Neural progenitor cell (in vitro differentiated cells): ENCODE data around the gene SCNN1B. TPM values are rescaled to one million over a fixed set of nuclear protein-coding genes. Genes with fewer than 3 reads are reported as not detected.

Source experiments
- DNase-seq: peaks from one replicate; pipeline ENCODE4 v3.0.0-alpha.2; 2016; ENCODE audit warnings: low spot score
- H2AFZ ChIP-seq: fragments of 200-600 bp; sonication (generic); replicated peaks from 2 replicates; pipeline ENCODE4 v1.6.1; 2016; ENCODE audit warnings: antibody characterized with exemption
- H3F3A ChIP-seq: fragments of 200-600 bp; sonication (generic); 2 replicates; pipeline ENCODE4 v1.6.1; 2016; ENCODE audit warnings: antibody characterized with exemption, low read depth
- H3K27ac ChIP-seq: fragments of 200-600 bp; sonication (generic); 2 replicates; pipeline ENCODE4 v1.5.1; 2016; ENCODE audit warnings: mild to moderate bottlenecking
- H3K27me3 ChIP-seq: fragments of 200-600 bp; sonication (generic); 2 replicates; pipeline ENCODE4 v1.6.1; 2016; ENCODE audit warnings: mild to moderate bottlenecking, moderate library complexity
- H3K36me3 ChIP-seq: fragments of 200-600 bp; sonication (generic); 2 replicates; pipeline ENCODE4 v1.5.1; 2016
- H3K4me1 ChIP-seq: fragments of 200-600 bp; sonication (generic); 2 replicates; pipeline ENCODE4 v1.6.1; 2016; ENCODE audit warnings: mixed run types
- H3K4me2 ChIP-seq: fragments of 200-600 bp; sonication (generic); 2 replicates; pipeline ENCODE4 v1.6.1; 2016
- H3K4me3 ChIP-seq: fragments of 200-600 bp; sonication (generic); 2 replicates; pipeline ENCODE4 v1.5.1; 2016
- H3K79me2 ChIP-seq: fragments of 200-600 bp; sonication (generic); 2 replicates; pipeline ENCODE4 v1.6.1; 2016; ENCODE audit warnings: low read depth
- H3K9ac ChIP-seq: fragments of 200-600 bp; sonication (generic); 2 replicates; pipeline ENCODE4 v1.6.1; 2016
- H3K9me3 ChIP-seq: fragments of 200-600 bp; sonication (generic); 2 replicates; pipeline ENCODE4 v1.5.1; 2016; ENCODE audit warnings: low read depth
- H4K20me1 ChIP-seq: fragments of 200-600 bp; sonication (generic); 2 replicates; pipeline ENCODE4 v1.6.1; 2016; ENCODE audit warnings: low read depth
- H3K27ac Mint-ChIP-seq: 3 replicates; pipeline ENCODE4 v1.8.0; 2021; ENCODE audit warnings: mixed read lengths
- H3K27me3 Mint-ChIP-seq: 2 replicates; pipeline ENCODE4 v1.8.0; 2022; ENCODE audit warnings: low read depth, mild to moderate bottlenecking, inconsistent platforms, moderate library complexity, mixed read lengths; ENCODE audit not compliant: insufficient read depth
- H3K36me3 Mint-ChIP-seq: 3 replicates; pipeline ENCODE4 v1.8.0; 2021; ENCODE audit warnings: mixed read lengths
- H3K4me1 Mint-ChIP-seq: 3 replicates; pipeline ENCODE4 v1.8.0; 2021; ENCODE audit warnings: mixed read lengths
- H3K4me3 Mint-ChIP-seq: 3 replicates; pipeline ENCODE4 v1.8.0; 2021; ENCODE audit warnings: mild to moderate bottlenecking, moderate library complexity, mixed read lengths
- H3K9me3 Mint-ChIP-seq: 3 replicates; pipeline ENCODE4 v1.8.0; 2020; ENCODE audit warnings: mixed read lengths
- EZH2 ChIP-seq: fragments of 200-600 bp; sonication (generic); IDR thresholded peaks from 2 replicates; pipeline ENCODE4 v1.6.1; 2017; ENCODE audit warnings: antibody characterized with exemption, mild to moderate bottlenecking, moderate library complexity
- EZH2phosphoT487 ChIP-seq: fragments of 200-600 bp; sonication (generic); IDR thresholded peaks from 2 replicates; pipeline ENCODE4 v1.6.1; 2017; ENCODE audit warnings: antibody characterized with exemption
- total RNA-seq: library from RNA; depleted of rRNA; stranded (reverse); fragments of >200 nt; gene quantifications from 2 replicates; pipeline ENCODE4 v1.2.3, GENCODE V29; 2015; ENCODE audit warnings: low replicate concordance
- TF ChIP-seq, protein P1 (sequence below): fragments of 200-600 bp; sonication (generic); IDR thresholded peaks from 2 replicates; pipeline ENCODE4 v1.5.1; 2017; ENCODE audit warnings: antibody characterized with exemption, mild to moderate bottlenecking

Gene SCNN1B
- total RNA-seq, 1 donor from 2014 or later, result not detected

DNA sequence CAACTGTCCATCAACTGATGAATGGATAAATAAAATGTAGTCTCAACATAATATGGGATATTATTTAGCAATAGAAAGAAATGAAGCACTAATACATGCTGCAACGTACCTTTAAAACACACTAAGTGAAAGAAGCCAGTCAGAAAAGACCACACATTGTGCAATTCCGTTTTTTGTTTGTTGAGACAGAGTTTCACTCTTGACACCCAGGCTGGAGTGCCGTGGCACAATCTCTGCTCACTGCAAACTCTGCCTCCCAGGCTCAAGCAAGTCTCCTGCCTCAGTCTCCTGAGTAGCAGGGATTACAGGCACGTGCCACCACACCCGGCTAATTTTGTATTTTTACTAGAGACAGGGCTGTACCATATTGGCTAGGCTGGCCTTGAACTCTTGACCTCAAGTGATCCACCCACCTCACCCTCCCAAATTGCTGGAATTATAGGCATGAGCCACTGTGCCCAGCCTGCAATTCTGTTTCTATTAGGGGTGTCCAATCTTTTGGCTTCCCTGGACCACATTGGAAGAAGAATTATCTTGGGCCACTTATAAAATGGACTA, 40.1 kb downstream of the SCNN1B start:
- Histone ChIP-seq H3K79me2 (no peaks in the 10 kb centered on the region), H3K4me2 (no peak overlapping the region), H2AFZ (no peak overlapping the region), H3F3A (no peaks in the 10 kb centered on the region), H3K36me3 (no peaks in the 10 kb centered on the region), H3K27me3 (no peaks in the 10 kb centered on the region), H3K9me3 (no peaks in the 10 kb centered on the region), H3K9ac (no peak overlapping the region), H3K4me1 (peaks cover 5% of the 10 kb centered on the region), H4K20me1 (no peaks in the 10 kb centered on the region), H3K27ac (no peak overlapping the region), H3K4me3 (no peak overlapping the region)
- TF ChIP-seq, protein P1, sequence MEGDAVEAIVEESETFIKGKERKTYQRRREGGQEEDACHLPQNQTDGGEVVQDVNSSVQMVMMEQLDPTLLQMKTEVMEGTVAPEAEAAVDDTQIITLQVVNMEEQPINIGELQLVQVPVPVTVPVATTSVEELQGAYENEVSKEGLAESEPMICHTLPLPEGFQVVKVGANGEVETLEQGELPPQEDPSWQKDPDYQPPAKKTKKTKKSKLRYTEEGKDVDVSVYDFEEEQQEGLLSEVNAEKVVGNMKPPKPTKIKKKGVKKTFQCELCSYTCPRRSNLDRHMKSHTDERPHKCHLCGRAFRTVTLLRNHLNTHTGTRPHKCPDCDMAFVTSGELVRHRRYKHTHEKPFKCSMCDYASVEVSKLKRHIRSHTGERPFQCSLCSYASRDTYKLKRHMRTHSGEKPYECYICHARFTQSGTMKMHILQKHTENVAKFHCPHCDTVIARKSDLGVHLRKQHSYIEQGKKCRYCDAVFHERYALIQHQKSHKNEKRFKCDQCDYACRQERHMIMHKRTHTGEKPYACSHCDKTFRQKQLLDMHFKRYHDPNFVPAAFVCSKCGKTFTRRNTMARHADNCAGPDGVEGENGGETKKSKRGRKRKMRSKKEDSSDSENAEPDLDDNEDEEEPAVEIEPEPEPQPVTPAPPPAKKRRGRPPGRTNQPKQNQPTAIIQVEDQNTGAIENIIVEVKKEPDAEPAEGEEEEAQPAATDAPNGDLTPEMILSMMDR, result no peak
- TF ChIP-seq EZH2phosphoT487, result no peak
- TF ChIP-seq EZH2, result no peak
- Mint-ChIP-seq H3K36me3 (no peaks in the 10 kb centered on the region), H3K4me1 (no peaks in the 10 kb centered on the region), H3K27me3 (peaks cover 3% of the 10 kb centered on the region), H3K4me3 (no peak overlapping the region), H3K9me3 (peaks cover 2% of the 10 kb centered on the region), H3K27ac (no peak overlapping the region)
- no peak for DNase-seq

DNA sequence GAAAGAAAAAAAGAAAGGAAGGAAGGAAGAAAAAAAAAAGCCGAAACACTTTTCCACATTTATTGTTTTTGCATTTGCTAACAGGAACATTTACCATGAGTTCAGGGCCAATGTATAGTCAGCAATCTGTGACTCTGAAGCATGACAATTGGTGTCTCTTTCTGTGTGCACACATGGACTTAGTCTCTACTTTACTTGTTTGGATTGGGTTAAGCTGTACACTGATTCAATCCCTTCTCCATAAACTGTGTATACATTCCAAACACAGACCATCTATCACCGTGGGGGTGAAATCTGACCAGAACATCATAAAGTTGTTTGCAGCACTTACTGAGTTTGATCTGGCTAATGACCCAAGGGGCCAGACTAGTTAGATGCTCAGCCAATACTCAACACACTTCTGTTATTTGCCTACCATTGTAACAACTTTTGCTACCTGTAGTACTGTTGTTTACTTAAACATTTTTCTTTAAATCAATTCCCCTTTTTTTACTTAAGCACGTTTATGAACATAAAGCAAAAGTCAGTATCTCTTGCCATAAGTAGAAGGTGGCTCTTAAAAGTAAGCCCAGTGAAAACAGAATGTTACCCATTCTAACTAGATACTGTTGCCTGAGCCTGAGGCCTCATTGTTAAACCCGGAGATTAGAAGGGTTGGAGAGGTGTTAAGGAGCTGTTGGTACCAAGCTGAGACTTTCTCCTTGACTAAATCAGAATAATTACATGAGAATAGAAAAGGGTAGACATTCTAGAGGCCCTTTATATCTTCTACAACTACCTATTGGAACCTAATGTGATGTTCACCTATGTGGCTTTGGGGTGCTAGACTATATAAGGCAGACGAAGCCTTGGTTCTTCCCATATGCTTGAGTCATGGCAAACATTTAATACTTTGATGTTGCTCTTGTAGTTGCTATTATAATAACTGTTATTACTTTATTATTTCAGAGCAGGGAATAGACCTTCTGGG, 41.8 kb downstream of the SCNN1B start:
- no peak overlapping the region for H3K27ac Mint-ChIP-seq
- Histone ChIP-seq H3K27me3 (no peaks in the 10 kb centered on the region), H3K4me2 (no peak overlapping the region), H3K4me3 (no peak overlapping the region), H3K36me3 (no peaks in the 10 kb centered on the region), H3K9me3 (no peaks in the 10 kb centered on the region), H4K20me1 (no peaks in the 10 kb centered on the region), H3K79me2 (no peaks in the 10 kb centered on the region), H3K9ac (no peak overlapping the region), H3K4me1 (peaks cover 5% of the 10 kb centered on the region), H3F3A (no peaks in the 10 kb centered on the region), H2AFZ (no peak overlapping the region), H3K27ac (no peak overlapping the region)
- no peak for DNase-seq
- TF ChIP-seq EZH2phosphoT487, result no peak
- no peak for TF ChIP-seq EZH2
- TF ChIP-seq, protein P1, result no peak
- no peak overlapping the region for H3K4me3 Mint-ChIP-seq
- no peaks in the 10 kb centered on the region for H3K36me3 Mint-ChIP-seq
- H3K27me3 Mint-ChIP-seq, result no peaks in the 10 kb centered on the region
- H3K9me3 Mint-ChIP-seq, result no peaks in the 10 kb centered on the region
- H3K4me1 Mint-ChIP-seq, result no peaks in the 10 kb centered on the region

DNA sequence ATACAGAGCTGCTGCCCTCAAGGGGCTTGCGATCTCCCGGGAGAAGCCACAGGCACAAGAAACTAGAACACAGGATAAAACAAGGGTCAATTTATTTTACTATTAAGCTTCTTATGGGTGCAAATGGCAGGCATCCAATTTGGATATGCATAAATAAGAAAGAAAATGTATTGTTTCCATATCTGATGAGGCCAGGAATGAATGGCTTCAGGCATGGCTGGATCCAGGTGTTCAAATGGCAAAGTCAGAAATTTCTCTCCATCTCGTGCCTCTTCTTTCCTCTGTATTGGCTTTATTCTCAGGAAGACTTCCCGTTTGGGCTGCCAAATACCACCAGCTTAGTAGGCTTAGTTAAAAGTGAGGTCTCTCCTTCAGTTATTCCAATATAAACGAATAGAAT, 43.1 kb downstream of the SCNN1B start:
- H3K4me3 ChIP-seq, result no peak overlapping the region
- H3K27me3 ChIP-seq, result no peaks in the 10 kb centered on the region
- Mint-ChIP-seq H3K9me3 (no peaks in the 10 kb centered on the region), H3K27me3 (no peaks in the 10 kb centered on the region), H3K4me3 (no peak overlapping the region), H3K36me3 (no peaks in the 10 kb centered on the region), H3K4me1 (no peaks in the 10 kb centered on the region), H3K27ac (no peak overlapping the region)
- H3F3A ChIP-seq, result no peaks in the 10 kb centered on the region
- H3K4me2 ChIP-seq, result no peak overlapping the region
- H3K9ac ChIP-seq, result no peak overlapping the region
- no peaks in the 10 kb centered on the region for H4K20me1 ChIP-seq
- TF ChIP-seq EZH2 (no peak), EZH2phosphoT487 (no peak)
- TF ChIP-seq, protein P1, result no peak
- DNase-seq, result no peak
- no peaks in the 10 kb centered on the region for H3K36me3 ChIP-seq
- H3K27ac ChIP-seq, result no peak overlapping the region
- H2AFZ ChIP-seq, result no peak overlapping the region
- H3K9me3 ChIP-seq, result no peaks in the 10 kb centered on the region
- H3K4me1 ChIP-seq, result peaks cover 5% of the 10 kb centered on the region
- no peaks in the 10 kb centered on the region for H3K79me2 ChIP-seq
